GM19023 (cell line): Measurements from ENCODE around the gene TIAM1.

Experiments used
- ATAC-seq: cut with Tn5 transposase; IDR thresholded peaks from one replicate; pipeline ENCODE4 v1.9.1; 2021; ENCODE audit warnings: mild to moderate bottlenecking, moderate library complexity; ENCODE audit not compliant: unreplicated experiment

Gene TIAM1

GRCh38 chr21:31290765-31291164, 53.3 kb downstream of the TIAM1 start:
- ATAC-seq = no peak

- no peak for ATAC-seq
Observed at GRCh38 chr21:31289702-31290101, 54.4 kb downstream of the TIAM1 start.

- no peak for ATAC-seq
Observed at GRCh38 chr21:31288191-31288590, 55.9 kb downstream of the TIAM1 start.

GRCh38 chr21:31287201-31287600, 56.9 kb downstream of the TIAM1 start:
- ATAC-seq = no peak

- ATAC-seq = no peak
Observed at GRCh38 chr21:31286621-31287020, 57.4 kb downstream of the TIAM1 start.

GRCh38 chr21:31284797-31285397, 59.2 kb downstream of the TIAM1 start:
- ATAC-seq = no peak

- ATAC-seq = no peak
Observed at GRCh38 chr21:31283025-31283424, 61.0 kb downstream of the TIAM1 start.

- ATAC-seq = no peak
Observed at GRCh38 chr21:31282095-31282709, 61.9 kb downstream of the TIAM1 start.

GRCh38 chr21:31281561-31281960, 62.5 kb downstream of the TIAM1 start:
- ATAC-seq = no peak

GRCh38 chr21:31279986-31280385, 64.1 kb downstream of the TIAM1 start:
- no peak for ATAC-seq

GRCh38 chr21:31279214-31279613, 64.8 kb downstream of the TIAM1 start:
- no peak for ATAC-seq

GRCh38 chr21:31278511-31279130, 65.4 kb downstream of the TIAM1 start:
- ATAC-seq = no peak

- ATAC-seq = no peak
Observed at GRCh38 chr21:31276663-31277062, 67.4 kb downstream of the TIAM1 start.

GRCh38 chr21:31275901-31276300, 68.2 kb downstream of the TIAM1 start:
- ATAC-seq = no peak

GRCh38 chr21:31273278-31273677, 70.8 kb downstream of the TIAM1 start:
- ATAC-seq = no peak

GRCh38 chr21:31268090-31268489, 76.0 kb downstream of the TIAM1 start:
- no peak for ATAC-seq

- no peak for ATAC-seq
Observed at GRCh38 chr21:31267644-31268043, 76.4 kb downstream of the TIAM1 start.

GRCh38 chr21:31266241-31266640, 77.8 kb downstream of the TIAM1 start:
- ATAC-seq = no peak

- no peak for ATAC-seq
Observed at GRCh38 chr21:31265366-31266013, 78.6 kb downstream of the TIAM1 start.

- no peak for ATAC-seq
Observed at GRCh38 chr21:31264574-31264973, 79.5 kb downstream of the TIAM1 start.

- ATAC-seq = no peak
Observed at GRCh38 chr21:31262728-31263127, 81.3 kb downstream of the TIAM1 start.

GRCh38 chr21:31261759-31262158, 82.3 kb downstream of the TIAM1 start:
- ATAC-seq = no peak
